Measurements from ENCODE around the gene PBX4.

DNA sequence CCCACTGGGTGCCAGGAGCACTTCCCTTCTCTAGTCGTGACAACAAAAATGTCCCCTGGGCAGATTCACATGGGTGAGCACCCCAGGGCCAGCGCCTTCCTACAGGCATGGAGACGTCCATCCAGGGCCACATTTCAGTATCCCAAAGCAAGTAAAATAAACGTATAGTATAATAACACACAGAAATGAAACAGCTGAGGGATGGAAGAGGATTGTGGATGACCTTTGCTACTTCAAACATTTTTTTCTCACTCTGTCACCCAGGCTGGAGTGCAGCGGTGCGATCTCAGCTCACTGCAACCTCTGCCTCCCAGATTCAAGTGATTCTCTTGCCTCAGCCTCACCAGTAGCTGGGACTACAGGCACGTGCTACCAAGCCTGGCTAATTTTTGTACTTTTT is 52.2 kb downstream of the PBX4 start:
- TF ChIP-seq CTCF (IDR thresholded peaks at IDR 0.05) (no peak), POLR2AphosphoS5 (IDR thresholded peaks at IDR 0.05; ENCODE audit: low read depth, low read length) (no peak), TCF7L2 (IDR thresholded peaks at IDR 0.05; ENCODE audit: low read depth, low read length) (no peak)
- TF ChIP-seq, protein P1, sequence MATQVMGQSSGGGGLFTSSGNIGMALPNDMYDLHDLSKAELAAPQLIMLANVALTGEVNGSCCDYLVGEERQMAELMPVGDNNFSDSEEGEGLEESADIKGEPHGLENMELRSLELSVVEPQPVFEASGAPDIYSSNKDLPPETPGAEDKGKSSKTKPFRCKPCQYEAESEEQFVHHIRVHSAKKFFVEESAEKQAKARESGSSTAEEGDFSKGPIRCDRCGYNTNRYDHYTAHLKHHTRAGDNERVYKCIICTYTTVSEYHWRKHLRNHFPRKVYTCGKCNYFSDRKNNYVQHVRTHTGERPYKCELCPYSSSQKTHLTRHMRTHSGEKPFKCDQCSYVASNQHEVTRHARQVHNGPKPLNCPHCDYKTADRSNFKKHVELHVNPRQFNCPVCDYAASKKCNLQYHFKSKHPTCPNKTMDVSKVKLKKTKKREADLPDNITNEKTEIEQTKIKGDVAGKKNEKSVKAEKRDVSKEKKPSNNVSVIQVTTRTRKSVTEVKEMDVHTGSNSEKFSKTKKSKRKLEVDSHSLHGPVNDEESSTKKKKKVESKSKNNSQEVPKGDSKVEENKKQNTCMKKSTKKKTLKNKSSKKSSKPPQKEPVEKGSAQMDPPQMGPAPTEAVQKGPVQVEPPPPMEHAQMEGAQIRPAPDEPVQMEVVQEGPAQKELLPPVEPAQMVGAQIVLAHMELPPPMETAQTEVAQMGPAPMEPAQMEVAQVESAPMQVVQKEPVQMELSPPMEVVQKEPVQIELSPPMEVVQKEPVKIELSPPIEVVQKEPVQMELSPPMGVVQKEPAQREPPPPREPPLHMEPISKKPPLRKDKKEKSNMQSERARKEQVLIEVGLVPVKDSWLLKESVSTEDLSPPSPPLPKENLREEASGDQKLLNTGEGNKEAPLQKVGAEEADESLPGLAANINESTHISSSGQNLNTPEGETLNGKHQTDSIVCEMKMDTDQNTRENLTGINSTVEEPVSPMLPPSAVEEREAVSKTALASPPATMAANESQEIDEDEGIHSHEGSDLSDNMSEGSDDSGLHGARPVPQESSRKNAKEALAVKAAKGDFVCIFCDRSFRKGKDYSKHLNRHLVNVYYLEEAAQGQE (IDR thresholded peaks at IDR 0.05; ENCODE audit: insufficient read depth in 1 of 2, low read depth in 2 of 2, low read length in 1 of 2): no peak

All from Panc1 (cell line).